HepG2 (cell line): ENCODE measurements around the gene SEC24B.

Experiments used
- CHD2 ChIP-seq: IDR thresholded peaks from 2 replicates; pipeline ENCODE4 v1.6.1; 2011; ENCODE audit warnings: low read depth, low read length, improper control_type of control experiment
- CTCF ChIP-seq: sonication (generic); formaldehyde crosslinking; IDR thresholded peaks from 2 replicates; pipeline ENCODE4 v1.5.0; 2020; ENCODE audit warnings: mild to moderate bottlenecking, missing genetic modification reagents, moderate library complexity
- HDAC2 ChIP-seq: sonication (generic); formaldehyde crosslinking; IDR thresholded peaks from 2 replicates; pipeline ENCODE4 v1.4.0; 2020; ENCODE audit warnings: missing genetic modification reagents
- HNF4G ChIP-seq, 2 experiments: sonication (generic) in 1 of 2; formaldehyde crosslinking in 1 of 2; IDR thresholded peaks; 2 replicates each; pipeline versions ENCODE4 v1.4.0 to v1.6.1; 2011 to 2020; ENCODE audit warnings: borderline replicate concordance in 2 of 2, low read depth in 2 of 2, mild to moderate bottlenecking in 2 of 2, low read length in 1 of 2, missing genetic modification reagents in 1 of 2, moderate library complexity in 1 of 2
- JUNB ChIP-seq: sonication (generic); formaldehyde crosslinking; IDR thresholded peaks from 2 replicates; pipeline ENCODE4 v1.8.0; 2022; ENCODE audit warnings: missing genetic modification reagents, mild to moderate bottlenecking, borderline replicate concordance
- MAFK ChIP-seq, 2 experiments: IDR thresholded peaks in 1 of 2; conservative IDR thresholded peaks in 1 of 2; 2 replicates each; pipeline ENCODE4 v1.6.1; 2011; ENCODE audit warnings: improper control_type of control experiment in 2 of 2, low read length in 2 of 2
- MAX ChIP-seq: IDR thresholded peaks from 2 replicates; pipeline ENCODE4 v1.6.1; 2012; ENCODE audit warnings: inconsistent platforms
- NR2F1 ChIP-seq, 2 experiments: fragments of 450-650 bp in 1 of 2; formaldehyde crosslinking in 1 of 2; IDR thresholded peaks; 2 replicates each; pipeline versions ENCODE4 v1.5.0 to v1.6.1; 2016 to 2020; ENCODE audit warnings: mild to moderate bottlenecking in 1 of 2, missing compliant biosample characterization in 1 of 2, missing genetic modification reagents in 1 of 2, moderate library complexity in 1 of 2
- ZNF317 ChIP-seq: sonication (generic); formaldehyde crosslinking; IDR thresholded peaks from 2 replicates; pipeline ENCODE4 v1.5.0; 2020; ENCODE audit warnings: mild to moderate bottlenecking, missing genetic modification reagents
- ZNF629 ChIP-seq: sonication (generic); formaldehyde crosslinking; conservative IDR thresholded peaks from 2 replicates; pipeline ENCODE4 v1.5.0; 2020; ENCODE audit warnings: missing genetic modification reagents
- ZNF776 ChIP-seq: sonication (generic); formaldehyde crosslinking; IDR thresholded peaks from 2 replicates; pipeline ENCODE4 v1.4.0; 2020; ENCODE audit warnings: mild to moderate bottlenecking, missing genetic modification reagents
- TF ChIP-seq, protein P1 (sequence below): sonication (generic); formaldehyde crosslinking; IDR thresholded peaks from 2 replicates; pipeline ENCODE4 v1.4.0; 2020; ENCODE audit warnings: low read depth, mild to moderate bottlenecking, missing genetic modification reagents

DNA sequence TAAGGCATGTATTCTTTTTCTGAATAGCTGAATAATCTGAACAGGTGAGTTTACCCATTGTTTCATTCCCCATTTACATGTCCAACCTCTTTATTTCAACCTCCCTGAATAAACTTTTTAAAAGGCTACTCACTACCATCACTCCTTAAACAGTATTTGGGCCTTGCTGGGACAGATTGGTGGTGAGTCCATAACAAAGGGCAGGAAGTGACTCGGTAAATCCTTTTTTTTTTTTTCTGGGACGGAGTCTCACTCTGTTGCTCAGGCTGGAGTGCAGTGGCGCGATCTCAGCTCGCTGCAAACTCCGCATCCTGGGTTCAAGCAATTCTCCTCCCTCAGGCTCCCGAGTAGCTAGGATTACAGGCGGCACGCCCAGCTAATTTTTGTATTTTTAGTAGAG lies 23.4 kb upstream of the SEC24B start:
- TF ChIP-seq ZNF776 (CRISPR knock-in tag) = no peak
- TF ChIP-seq MAX = no peak
- no peak for TF ChIP-seq CTCF
- no peak for TF ChIP-seq JUNB (CRISPR knock-in tag)
- no peak for TF ChIP-seq ZNF629 (CRISPR knock-in tag)
- TF ChIP-seq, protein P1, sequence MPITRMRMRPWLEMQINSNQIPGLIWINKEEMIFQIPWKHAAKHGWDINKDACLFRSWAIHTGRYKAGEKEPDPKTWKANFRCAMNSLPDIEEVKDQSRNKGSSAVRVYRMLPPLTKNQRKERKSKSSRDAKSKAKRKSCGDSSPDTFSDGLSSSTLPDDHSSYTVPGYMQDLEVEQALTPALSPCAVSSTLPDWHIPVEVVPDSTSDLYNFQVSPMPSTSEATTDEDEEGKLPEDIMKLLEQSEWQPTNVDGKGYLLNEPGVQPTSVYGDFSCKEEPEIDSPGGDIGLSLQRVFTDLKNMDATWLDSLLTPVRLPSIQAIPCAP = no peak
- TF ChIP-seq MAFK (conservative IDR thresholded peaks at IDR 0.05 in 1 of 2, IDR thresholded peaks at IDR 0.05 in 1 of 2; ENCODE audit: low read length in 2 of 2) = no peak
- TF ChIP-seq NR2F1 (CRISPR knock-in tag; IDR thresholded peaks at IDR 0.05) = no peak
- no peak for TF ChIP-seq HDAC2 (CRISPR knock-in tag)
- TF ChIP-seq HNF4G (IDR thresholded peaks at IDR 0.05; ENCODE audit: borderline replicate concordance, low read depth, low read length) = no peak
- TF ChIP-seq HNF4G (CRISPR knock-in tag; IDR thresholded peaks at IDR 0.05; ENCODE audit: borderline replicate concordance, low read depth) = no peak
- no peak for TF ChIP-seq ZNF317 (CRISPR knock-in tag)
- TF ChIP-seq CHD2 = no peak
